ENCODE measurements around the gene CD151.
A peak's percentile ranks its signal among the peaks of the same experiment; 100 is the strongest.

The CD151 gene

GRCh38 chr11:818396-819128, 14.2 kb upstream of the CD151 start, which contains the start of gene PNPLA2:
Gene PNPLA2 (plus strand): TSS chr11:818914. CDS start chr11:819719, 805 bp downstream.
- H3K4me3 ChIP-seq (ENCODE audit: low read depth, low read length): peak within 1 kb of the TSS; percentile 53
- peaks cover 2% of the 10 kb centered on the region for H3K36me3 ChIP-seq
- DNase-seq: no peak
- TF ChIP-seq CTCF (IDR thresholded peaks at IDR 0.05; ENCODE audit: low read depth, low read length): no peak
- H3K4me1 ChIP-seq: no peaks in the 10 kb centered on the region
- no peaks in the 10 kb centered on the region for H3K9me3 ChIP-seq
- H3K27me3 ChIP-seq: no peaks in the 10 kb centered on the region

GRCh38 chr11:819129-819931, 13.4 kb upstream of the CD151 start:
- H3K9me3 ChIP-seq: no peaks in the 10 kb centered on the region
- DNase-seq: peak; percentile 87
- H3K4me3 ChIP-seq (ENCODE audit: low read depth, low read length): peak overlapping the region; percentile 53
- H3K4me1 ChIP-seq: no peaks in the 10 kb centered on the region
- TF ChIP-seq CTCF (IDR thresholded peaks at IDR 0.05; ENCODE audit: low read depth, low read length): no peak
- H3K36me3 ChIP-seq: no peaks in the 10 kb centered on the region
- H3K27me3 ChIP-seq: no peaks in the 10 kb centered on the region

GRCh38 chr11:819943-820649, 12.7 kb upstream of the CD151 start:
- no peaks in the 10 kb centered on the region for H3K27me3 ChIP-seq
- H3K36me3 ChIP-seq: no peaks in the 10 kb centered on the region
- no peak for TF ChIP-seq CTCF (IDR thresholded peaks at IDR 0.05; ENCODE audit: low read depth, low read length)
- peak; percentile 61 for DNase-seq
- H3K9me3 ChIP-seq: no peaks in the 10 kb centered on the region
- H3K4me1 ChIP-seq: no peaks in the 10 kb centered on the region
- peak overlapping the region; percentile 53 for H3K4me3 ChIP-seq (ENCODE audit: low read depth, low read length)

- DNase-seq: no peak
- no peaks in the 10 kb centered on the region for H3K9me3 ChIP-seq
- TF ChIP-seq CTCF (IDR thresholded peaks at IDR 0.05; ENCODE audit: low read depth, low read length): no peak
- no peaks in the 10 kb centered on the region for H3K4me1 ChIP-seq
- no peak overlapping the region; the same call in 1 of the 2 replicates for H3K4me3 ChIP-seq (ENCODE audit: low read depth, low read length)
- H3K36me3 ChIP-seq: no peaks in the 10 kb centered on the region
- H3K27me3 ChIP-seq: no peaks in the 10 kb centered on the region
These were observed 11.9 kb upstream of the CD151 start for GRCh38 chr11:820655-821511.

GRCh38 chr11:821512-822371, 11.0 kb upstream of the CD151 start:
- DNase-seq: no peak
- Histone ChIP-seq H3K9me3 (no peaks in the 10 kb centered on the region), H3K4me1 (no peaks in the 10 kb centered on the region), H3K36me3 (no peaks in the 10 kb centered on the region), H3K27me3 (peaks cover 5% of the 10 kb centered on the region), H3K4me3 (ENCODE audit: low read depth, low read length) (no peak overlapping the region)
- no peak for TF ChIP-seq CTCF (IDR thresholded peaks at IDR 0.05; ENCODE audit: low read depth, low read length)

Measured in BE2C (cell line).